HG02973 (cell line): ENCODE results near the gene LRRC2.
"Not testable (repeated sequence)": the region's sequence is repeated elsewhere in the genome, so short reads cannot be mapped to it uniquely, and the experiment has no call there.

Source experiments
- ATAC-seq: cut with Tn5 transposase; IDR thresholded peaks from one replicate; pipeline ENCODE4 v1.9.1; 2021; ENCODE audit warnings: moderate library complexity; ENCODE audit not compliant: unreplicated experiment

LRRC2 gene

DNA sequence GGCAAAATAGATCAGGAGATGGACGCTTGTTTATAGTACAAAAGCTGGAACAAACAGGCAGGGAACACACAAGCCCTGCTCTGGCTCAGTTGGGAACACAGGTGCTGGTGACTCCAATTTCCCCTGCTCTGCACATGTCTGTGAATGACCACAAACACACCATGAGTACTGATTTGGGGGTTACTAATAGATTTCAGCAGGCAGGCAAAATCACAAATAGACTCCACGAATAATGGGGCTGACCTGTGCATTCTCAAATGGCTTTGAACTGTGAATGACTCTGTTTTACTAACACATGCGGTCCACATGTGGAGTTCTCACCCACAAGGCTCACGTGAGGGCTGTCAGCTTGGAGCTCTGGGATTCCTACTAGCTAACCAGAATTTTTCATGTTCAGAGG lies 64.4 kb downstream of the LRRC2 start:
- no peak for ATAC-seq

DNA sequence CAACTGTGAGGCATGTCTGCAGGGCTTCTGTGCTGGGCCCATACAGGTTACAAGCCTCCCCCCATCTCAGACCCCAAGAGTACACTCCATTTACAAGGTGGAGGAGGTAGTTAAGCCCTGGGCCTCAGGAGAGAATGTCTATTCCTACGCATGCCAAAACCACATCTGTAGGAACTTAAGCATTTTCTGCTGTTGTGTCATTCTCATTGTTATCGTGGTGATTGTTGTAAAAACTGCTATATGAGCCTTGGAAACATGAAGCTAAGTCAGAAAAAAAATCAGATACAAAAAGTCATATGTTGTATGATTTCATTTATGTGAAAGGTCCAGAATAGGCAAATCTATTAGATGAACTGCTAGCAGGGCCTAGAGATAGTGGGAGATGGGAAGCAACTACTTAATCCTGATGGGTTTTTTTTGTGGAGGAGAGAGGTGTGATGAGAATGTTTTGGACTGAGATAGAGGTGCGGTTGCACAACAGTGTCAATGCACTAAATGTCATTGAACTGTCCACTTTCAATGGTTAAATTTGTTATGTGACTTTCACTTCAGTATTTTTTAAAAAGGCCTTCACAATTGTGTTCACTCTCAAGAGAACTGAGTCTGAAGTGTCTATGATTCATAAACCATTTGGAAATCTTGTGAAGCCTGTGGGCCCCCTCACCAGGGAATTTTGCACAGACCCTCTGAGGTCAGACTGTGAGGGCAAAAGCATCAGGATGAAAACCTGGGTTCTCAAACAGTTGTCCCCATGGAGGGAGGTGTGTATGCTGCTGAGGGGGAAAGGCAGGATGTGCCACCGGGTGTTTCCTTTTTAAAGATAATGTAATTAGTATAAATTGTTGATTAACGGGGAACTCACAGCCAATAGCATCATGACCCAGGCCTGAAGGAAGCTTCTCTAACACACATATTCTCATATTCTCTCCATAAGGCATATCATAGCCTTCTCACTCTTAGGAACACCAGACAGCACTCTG lies 65.2 kb downstream of the LRRC2 start:
- ATAC-seq: no peak

DNA sequence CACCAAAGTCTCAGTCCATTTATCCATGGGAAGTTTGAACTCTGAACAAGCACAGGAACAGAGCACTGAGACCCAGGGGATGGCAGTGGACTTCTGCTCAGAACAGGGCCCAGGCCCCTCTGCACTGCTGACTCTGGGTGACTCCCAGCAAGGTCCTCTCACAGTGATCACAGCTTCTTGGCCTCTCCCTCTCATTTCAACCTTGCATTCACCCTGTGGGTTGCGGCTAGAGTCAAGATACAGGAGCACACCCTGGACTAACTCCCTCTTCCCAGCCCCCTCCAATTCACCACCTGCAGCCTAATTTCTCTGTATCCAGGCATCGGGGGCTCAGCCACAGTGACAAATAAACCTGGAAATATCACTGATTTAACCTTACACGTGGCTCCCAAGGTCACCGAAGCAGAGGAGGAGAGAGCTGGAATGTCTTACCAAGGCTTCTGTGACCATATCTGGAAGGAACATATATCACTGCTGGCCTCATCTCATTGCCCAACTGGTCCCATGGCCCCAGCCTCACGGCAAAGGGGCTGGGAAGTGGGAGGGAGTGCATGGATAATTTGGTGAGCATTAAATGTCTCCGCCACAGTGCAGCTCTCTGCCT lies 67.1 kb downstream of the LRRC2 start:
- ATAC-seq: no peak

DNA sequence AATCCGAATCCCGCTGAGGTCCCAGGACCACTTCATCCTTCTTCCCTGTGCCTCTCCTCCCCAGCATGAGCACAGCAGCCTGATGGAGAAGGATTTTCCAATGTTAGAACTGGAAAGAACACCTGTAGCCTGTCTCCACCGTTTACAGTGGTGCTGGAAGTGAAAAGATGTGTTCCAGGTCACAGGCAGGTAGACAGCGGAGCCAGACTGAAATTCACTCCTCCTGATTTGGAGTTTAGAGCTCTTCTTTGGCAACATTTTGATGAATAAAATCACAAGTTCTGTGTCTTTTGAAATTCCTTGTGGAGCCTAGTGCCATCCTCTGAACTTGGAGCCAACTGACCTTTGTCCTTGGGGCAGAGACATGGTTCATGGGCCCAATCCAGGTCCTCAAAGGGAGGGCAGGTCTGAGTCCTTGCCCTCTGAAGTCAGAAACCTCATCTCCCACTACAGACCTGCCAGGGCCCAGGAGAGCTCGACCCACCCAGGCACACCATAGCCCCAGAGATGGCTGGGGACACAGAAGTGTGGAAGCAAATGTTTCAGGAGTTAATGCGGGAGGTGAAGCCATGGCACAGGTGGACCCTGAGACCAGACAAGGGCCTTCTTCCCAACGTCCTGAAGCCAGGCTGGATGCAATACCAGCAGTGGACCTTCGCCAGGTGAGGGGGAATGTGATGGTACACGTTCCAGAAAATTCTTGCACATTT lies 68.4 kb downstream of the LRRC2 start, which contains the start of gene RTP3:
Gene RTP3 (plus strand): TSS at position 421 of the 710 bp plus-strand sequence. CDS start 87 bp downstream, at position 508.
- ATAC-seq: no peak

DNA sequence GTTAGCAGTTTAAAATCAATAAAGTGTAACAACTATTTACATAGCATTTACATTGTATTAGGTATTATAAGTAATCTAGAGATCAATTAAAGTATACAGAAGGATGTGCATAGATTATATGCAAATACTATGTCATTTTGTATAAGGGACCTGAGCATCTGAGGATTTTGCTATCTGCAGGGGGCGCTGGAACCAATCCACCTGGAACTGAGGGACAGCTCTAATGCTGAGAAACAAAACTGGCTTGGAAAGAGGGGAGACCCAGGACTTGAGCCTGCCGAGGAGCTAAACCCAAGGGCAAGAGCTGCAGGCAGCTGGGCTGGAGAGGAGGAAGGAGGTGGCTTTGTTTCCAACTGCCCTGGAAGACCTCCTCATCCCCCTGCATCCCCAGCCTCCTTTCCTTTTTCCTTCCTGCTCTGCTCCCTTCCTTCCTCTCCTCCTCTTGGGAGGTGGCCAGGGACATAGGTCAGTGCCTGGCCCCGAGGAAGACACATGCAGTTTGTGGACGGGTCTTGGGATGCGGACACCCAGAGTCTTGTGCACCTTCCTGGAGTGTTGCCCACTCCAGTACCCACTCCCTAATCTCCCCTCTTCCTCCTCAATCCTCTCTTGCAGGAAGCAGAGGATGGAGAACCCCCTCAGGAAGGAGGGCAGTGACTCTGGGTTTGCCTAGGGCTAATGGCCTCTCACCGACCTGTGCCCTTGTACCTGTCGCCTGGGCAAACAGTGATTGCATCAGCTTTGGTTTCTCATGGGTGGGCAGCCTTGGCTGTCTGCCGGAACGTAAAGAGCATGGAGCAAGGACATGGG lies 69.2 kb downstream of the LRRC2 start:
- no peak for ATAC-seq

DNA sequence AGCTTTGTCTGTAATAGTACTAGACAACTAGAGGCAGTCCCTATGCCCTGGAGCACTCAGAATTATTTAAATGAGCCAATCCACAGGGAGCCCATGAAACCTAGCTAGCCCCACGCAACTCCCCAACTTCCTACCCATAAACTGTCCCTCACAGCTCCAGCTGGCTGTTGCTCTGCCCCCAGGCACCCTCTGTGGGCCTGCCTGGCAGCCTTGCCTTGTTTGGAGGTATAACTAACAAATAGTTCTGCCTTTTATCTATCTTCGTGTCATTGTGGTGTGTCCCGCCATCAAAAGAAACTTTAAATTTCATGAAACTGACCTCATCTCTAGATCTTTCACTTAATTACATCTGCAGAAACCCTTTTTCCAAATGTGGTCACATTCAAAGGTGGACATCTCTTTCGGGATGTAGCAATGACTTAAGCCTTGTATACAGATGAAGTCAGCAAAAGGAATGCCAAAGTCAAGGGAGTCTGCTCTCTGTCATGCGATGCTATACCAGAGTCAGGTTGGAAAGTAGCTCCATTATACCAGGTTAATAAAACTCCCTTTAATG lies 70.1 kb downstream of the LRRC2 start:
- no peak for ATAC-seq

DNA sequence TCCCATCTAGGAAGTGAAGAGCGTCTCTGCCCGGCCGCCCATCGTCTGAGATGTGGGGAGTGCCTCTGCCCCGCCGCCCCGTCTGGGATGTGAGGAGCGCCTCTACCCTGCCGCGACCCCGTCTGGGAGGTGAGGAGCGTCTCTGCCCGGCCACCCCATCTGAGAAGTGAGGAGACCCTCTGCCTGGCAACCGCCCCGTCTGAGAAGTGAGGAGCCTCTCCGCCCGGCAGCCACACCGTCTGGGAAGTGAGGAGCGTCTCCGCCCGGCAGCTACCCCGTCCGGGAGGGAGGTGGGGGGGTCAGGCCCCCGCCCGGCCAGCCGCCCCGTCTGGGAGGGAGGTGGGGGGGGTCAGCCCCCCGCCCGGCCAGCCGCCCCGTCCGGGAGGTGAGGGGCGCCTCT lies 71.6 kb downstream of the LRRC2 start:
- not testable (repeated sequence) for ATAC-seq

DNA sequence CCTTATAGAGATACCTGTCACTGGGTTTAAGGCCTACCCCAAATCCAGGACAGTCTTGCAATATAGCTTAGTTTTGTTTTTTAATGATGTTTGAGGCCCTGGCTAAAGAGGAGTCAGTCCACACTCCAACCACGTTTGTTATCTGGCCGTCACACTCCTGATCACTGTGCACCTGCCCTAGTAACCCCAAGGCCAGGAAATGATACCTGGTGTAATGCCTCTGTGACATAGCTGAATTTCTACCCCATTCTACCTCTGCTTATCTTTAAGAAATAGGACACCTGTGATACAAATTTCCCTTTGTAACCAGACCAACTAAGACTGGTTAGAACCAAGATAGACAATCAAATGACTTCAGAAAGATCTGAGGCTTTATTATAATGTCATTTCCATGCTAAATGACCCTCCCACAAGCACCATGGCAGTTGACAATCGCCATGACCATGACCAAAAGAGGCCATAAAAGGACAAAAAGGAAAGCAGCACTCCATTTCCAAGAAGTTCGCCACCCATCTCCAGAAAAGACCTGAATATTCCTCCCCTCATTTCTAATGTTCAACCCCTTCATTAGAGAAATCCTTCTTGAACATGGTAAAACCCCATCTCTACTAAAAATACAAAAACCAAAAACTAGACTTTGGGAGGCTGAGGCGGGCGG lies 73.1 kb downstream of the LRRC2 start:
- ATAC-seq: no peak

DNA sequence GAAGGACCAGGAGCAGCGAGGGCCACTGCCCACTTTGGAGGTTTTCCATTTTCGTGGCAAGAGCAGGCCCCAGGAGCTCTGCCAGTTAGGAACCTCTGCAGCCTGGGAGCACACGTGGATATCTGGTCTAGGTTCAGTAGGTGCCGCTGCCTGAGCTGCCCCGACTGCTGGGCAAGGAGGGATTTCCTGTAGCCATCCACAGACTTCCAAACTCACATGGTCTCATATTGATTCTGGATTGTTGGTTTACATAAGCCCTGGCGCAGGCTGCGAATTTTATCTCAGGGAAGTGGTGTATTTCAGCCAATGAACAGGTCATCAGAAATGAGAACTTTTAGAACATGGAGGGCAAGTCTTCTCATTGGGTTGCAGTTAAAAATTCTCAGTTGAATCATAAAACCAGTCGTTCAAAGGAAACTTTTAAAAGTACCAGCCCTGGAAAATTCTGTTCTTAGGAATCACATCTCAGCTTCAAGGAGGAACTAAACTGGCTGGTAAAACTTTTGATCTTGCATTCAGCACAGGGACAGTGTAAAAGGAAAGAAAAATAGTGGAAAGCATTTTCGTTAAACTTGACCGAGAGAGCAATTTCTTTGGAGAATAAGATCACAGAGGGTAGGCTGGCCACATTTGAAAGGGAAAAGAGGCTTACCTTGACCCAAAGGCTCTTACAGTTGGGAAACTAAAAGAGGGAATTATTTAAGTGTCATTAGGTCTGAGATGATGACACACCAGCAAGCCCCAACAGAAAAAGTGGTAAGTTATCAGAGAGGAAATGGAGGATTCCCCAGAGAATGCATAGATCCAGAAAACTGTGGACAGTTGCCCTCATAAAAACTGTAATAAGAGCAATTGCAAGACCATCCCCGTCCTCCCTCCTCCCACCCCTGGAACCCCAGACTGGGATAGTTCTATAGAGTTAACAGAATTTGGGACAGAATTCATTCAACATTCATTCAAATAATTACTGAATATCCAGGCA lies 74.7 kb downstream of the LRRC2 start:
- no peak for ATAC-seq

DNA sequence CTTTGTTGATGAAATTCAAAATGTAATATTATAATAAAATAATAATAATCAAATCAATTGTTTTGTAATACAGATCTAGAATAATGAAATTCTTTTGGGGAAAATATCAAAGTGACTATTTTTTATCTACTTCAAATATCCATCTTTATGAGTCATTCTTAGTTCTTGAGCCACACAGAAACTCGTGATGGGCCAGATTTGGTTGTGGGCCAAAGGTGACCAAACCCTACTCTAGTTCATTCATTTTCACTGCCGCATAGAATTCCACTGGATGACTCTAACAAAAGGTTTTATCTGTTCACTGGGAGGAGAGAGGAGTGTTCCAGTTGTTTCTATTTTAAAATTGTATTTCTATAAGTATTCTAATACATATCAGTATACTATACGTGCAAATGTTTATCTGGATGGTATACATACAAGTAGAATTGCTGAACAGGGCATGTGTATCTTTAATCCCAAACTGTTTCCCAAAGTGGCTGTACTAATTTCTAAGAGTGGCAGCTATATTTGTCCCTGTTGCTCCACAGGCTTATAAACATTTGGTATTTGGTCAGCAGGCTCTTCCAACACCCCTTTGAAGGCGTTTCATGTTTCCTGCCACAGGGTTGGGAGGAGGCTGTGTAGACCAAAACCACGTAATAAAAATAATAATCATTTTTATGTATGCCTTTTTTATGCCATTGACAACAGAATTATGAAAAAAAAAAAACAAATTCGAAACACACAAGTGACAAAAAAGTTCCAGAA lies 75.6 kb downstream of the LRRC2 start:
- ATAC-seq: no peak

DNA sequence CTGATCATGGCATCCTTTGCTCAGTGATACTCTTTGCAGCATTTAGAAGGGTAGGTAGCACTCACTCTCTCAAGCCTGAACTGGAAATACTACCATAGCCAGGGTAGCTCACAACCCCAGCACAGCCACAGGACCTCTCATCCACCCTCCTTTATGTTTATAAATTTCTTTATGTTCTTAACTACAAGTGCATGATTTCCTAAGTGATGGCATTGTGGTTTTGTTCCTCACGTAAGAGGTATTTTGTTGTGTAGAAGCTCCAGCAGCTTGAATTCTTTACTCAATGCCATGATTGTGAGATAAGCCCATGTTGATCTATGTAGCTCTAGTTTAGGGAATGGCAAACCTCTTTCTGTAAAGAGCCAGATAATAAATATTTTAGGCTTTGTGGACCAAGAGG lies 76.2 kb downstream of the LRRC2 start:
- ATAC-seq: no peak

DNA sequence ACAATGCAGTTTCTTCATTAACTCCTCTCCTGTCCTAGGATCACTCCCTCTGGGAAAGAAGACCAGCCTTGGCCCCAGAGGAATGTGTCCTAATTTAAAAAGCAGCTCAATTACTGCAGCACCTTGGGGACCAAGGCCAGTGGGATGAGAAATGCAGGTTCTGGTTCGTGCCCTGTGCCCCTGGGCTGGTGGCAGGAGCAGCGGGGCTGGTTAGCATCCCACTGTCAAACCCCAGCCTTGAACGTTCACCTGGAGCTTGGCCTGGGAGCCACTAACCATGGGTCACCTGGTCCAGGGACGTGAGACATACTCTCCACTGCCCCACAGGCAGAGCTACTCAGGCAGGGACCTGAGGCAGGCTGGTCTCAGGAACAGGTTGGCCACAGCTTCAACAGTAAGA lies 76.7 kb downstream of the LRRC2 start:
- ATAC-seq: no peak

DNA sequence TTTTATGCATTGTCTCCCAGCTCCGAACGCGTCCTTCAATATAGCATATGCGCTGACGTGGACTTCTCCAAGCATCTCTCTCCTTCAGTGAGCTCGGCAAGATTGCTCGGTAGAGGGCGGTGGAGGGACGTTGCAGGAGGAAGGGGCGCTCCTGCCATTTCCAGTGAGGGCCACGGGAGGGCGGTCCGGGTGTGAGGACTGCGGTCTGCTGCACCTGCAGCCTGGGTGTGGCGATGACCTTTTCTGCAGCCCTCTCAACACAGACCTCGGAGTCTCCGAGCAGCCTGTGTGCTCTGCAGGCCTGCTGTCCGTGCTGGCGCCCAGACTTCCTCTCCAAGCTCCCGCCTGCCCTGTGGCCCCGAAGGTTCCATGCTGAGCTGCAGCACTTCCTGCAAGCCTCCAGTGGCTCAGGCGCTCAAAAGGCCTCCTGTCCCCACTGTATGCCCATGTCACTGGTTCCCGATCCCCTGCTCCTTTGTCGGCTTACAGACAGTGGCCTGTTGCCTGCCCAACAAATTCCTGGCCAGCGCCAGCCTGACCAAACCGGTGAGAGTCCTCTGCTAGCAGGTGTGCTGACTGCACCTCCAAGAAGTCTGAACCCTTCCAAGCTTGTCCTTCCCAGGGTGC lies 77.3 kb downstream of the LRRC2 start:
- ATAC-seq: peak; percentile 75

DNA sequence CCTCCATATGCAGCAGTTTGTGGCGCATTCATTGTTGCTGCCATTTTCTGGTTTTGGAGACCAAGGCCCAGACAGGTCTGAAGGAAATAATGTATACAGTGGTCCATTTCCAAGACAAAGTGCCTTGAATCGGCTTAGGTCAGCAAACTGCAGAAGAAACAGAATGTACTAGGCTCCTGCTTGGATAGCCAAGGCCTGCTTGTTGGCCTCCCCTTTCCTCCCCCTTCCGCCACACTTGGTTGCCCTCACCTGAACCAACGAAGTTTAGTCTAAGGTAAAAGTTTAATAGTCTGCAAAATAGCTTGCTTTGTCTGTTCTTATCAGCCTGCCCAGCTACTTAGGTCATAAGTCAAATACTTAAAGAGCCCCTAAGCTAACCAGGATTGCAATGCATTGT lies 80.3 kb downstream of the LRRC2 start:
- ATAC-seq: no peak

DNA sequence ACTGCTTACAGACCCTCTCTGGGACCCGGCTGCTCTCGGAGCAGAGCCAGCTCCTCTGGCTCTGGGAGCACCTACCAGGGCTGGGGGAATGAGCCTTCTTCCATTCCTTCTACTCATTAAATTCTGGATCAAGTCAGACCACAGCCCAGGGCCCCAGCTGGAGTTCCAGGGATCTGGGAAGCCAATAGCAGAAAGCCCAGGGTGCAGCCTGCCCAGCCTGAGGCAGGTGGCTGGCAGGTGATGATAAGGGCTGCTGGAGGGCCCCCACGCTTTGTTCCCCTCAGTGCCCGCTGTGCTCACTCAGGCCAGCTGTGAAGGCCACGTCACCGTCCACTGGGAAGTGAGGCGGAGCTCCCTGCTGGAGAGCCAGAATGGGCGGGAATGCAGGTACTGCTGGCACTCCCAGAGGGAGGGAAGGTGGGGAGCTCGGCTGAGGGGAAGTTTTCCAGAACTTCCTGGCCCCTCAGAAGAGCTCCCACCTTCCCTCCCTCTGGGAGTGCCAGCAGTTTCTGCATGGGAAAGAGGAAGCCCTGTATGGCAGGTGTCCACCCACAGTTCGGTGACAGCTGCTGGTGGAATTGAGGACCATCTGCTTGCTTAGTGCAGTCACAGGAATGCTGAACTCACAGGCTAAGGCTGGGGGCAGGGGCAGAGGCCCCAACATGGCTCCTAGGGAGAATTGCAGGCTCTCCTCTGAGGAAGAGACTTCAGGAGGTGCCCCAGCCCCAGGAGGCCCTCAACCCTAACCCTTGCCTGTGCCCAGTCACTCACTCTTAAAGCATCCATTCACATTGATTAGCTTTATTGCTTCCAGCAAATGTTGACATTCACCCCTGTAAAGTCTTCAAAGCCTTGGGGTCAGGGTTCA lies 81.0 kb downstream of the LRRC2 start:
- no peak for ATAC-seq

DNA sequence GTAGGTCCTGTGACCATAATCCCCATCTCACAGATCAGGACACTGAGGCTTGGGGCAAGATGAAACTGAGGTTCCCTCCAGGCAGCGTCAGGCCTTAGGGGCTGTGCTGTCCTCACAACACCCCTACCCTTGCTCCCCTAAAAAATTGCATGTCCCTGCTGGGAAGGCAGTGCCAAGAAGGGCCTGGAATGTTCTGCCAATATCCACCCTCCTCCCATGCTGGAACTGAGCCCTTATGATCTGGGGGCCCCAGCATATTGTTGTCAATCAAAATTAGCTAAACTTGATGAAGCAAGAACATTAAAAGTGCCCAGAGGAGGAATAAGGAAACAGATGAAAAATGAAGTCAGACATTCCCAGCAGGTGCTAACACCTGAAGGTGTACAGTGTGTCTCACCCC lies 81.7 kb downstream of the LRRC2 start:
- ATAC-seq: no peak

DNA sequence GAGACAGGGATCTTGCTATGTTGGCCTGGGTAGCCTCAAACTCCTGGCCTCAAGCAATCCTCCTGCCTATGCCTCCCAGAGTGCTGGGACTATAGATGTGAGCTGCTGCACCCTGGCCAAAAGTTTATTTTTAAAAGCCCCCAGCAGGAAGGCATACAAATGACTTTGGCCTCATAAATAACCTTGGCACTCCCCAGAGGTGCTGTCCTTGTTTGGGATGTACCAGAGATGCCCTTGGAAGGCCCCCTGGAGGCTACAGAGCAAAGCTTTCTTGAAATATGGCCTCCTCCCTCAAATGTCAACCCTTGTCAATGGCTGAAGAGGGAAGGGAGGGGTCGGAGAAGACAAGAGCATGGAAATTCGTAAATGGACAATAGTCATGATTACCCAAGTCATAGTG lies 82.3 kb downstream of the LRRC2 start:
- no peak for ATAC-seq
